AG04449 (cell line): Measurements from ENCODE around the gene SEZ6.
"Not testable (repeated sequence)": the region's sequence is repeated elsewhere in the genome, so short reads cannot be mapped to it uniquely, and the experiment has no call there.

ENCODE experiments used
- CTCF ChIA-PET: fragments of 350-600 bp; formaldehyde crosslinking; extraction: SDS; loops from one replicate; lab custom pipeline; 2021; ENCODE audit warnings: antibody characterized with exemption; lab: Yijun Ruan, JAX
- POLR2A ChIA-PET: fragments of 400-600, 350-600 bp; formaldehyde crosslinking; extraction: SDS; loops from one replicate; lab custom pipeline; 2020; ENCODE audit warnings: antibody characterized with exemption, inconsistent platforms; lab: Yijun Ruan, JAX
- DNase-seq: peaks from one replicate; pipeline ENCODE4 v3.0.0-alpha.2; 2010; ENCODE audit warnings: low read depth, low spot score
- H3K4me3 ChIP-seq: 2 replicates; pipeline ENCODE4 v1.5.1; 2011; ENCODE audit warnings: low read depth, mild to moderate bottlenecking, control low read depth, low read length
- TF ChIP-seq, protein P1 (sequence below): IDR thresholded peaks from one replicate; pipeline ENCODE4 v1.5.1; 2011; ENCODE audit warnings: mild to moderate bottlenecking, moderate library complexity, low read length, control low read depth, inconsistent platforms; ENCODE audit not compliant: insufficient read depth; ENCODE audit errors: missing control alignments

The SEZ6 gene

GRCh38 chr17:28940675-28941074 lies 65.2 kb downstream of the SEZ6 start:
- DNase-seq: no peak
- no peak overlapping the region for H3K4me3 ChIP-seq
- TF ChIP-seq, protein P1, sequence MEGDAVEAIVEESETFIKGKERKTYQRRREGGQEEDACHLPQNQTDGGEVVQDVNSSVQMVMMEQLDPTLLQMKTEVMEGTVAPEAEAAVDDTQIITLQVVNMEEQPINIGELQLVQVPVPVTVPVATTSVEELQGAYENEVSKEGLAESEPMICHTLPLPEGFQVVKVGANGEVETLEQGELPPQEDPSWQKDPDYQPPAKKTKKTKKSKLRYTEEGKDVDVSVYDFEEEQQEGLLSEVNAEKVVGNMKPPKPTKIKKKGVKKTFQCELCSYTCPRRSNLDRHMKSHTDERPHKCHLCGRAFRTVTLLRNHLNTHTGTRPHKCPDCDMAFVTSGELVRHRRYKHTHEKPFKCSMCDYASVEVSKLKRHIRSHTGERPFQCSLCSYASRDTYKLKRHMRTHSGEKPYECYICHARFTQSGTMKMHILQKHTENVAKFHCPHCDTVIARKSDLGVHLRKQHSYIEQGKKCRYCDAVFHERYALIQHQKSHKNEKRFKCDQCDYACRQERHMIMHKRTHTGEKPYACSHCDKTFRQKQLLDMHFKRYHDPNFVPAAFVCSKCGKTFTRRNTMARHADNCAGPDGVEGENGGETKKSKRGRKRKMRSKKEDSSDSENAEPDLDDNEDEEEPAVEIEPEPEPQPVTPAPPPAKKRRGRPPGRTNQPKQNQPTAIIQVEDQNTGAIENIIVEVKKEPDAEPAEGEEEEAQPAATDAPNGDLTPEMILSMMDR: no peak
- ChIA-PET CTCF (interaction anchor here (0.8 to 2.8 kb wide), 5 partner anchors 11 to 213 kb away, joined by 3 to 11 read pairs (median 3); no protein-coding TSS in a partner anchor), POLR2A (interaction anchor here (0.7 kb wide), 1 partner anchor 9 kb away, joined by 3 read pairs; no protein-coding TSS in a partner anchor)

DNA sequence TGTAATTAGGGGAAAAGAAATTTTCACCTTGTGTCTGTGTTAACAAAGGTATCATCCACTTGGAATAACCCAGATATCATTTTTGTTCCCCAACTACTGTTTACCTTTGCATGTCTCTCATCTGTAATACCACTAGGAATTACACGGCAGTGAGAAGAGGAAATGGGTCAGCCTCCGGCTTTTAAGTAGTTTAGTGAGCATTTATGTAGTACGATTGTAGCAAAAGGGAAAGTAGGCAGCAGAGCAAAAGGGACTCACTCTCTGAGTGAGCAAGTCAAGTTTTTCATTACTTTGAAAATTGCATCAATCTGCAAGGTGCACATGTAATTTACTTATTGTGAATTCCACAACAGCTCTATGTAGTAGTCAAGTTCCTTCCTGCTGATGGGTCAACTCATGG lies 65.7 kb downstream of the SEZ6 start:
- POLR2A ChIA-PET: no interaction called here
- TF ChIP-seq, protein P1: no peak
- no peak overlapping the region for H3K4me3 ChIP-seq
- DNase-seq: no peak
- CTCF ChIA-PET: interaction anchor here (1.2 to 2.8 kb wide), 7 partner anchors 10 to 219 kb away, joined by 3 to 11 read pairs (median 4); partner anchors contain the start of gene DHRS13

GRCh38 chr17:28938552-28938951 lies 67.3 kb downstream of the SEZ6 start:
- no peak for DNase-seq
- POLR2A ChIA-PET: no interaction called here
- TF ChIP-seq, protein P1: no peak
- H3K4me3 ChIP-seq: no peak overlapping the region
- CTCF ChIA-PET: interaction anchor here (1.0 to 2.8 kb wide), 7 partner anchors 9 to 281 kb away, joined by 3 to 11 read pairs (median 4); partner anchors contain the start of gene DHRS13

DNA sequence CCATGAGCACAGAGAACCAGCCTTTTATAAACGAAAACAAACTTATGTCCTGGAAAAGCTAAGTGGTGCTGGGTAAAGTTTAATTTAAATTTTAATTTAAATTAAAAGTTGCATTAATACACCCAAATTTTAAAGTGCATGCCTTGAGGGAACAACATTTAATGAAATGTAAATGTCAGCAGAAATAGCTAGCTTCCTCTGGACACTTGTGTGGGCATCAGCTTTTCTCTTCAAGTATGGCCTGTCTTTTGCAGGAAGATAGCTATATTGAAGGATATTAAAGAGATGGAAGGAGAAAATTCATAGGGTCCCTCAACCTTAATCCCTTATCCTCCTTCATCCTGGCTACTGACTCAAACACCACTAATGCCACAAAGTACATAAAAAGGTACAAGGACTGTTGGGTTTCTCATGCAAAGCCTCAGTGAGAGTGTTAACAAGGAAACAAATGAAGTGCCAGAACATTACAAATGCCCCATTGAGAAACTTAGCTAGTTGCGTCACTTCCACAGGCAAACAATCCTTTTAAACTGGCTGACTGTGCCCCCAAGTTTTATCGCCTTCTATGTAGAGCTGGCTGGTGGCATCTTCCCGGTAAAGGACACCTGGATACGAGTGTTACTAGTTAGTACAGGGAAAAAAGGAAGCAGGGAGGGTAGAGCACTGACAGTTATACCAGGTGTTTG lies 68.6 kb downstream of the SEZ6 start:
- CTCF ChIA-PET: interaction anchor here (0.9 to 1.7 kb wide), 6 partner anchors 10 to 173 kb away, joined by 3 to 9 read pairs (median 4); no protein-coding TSS in a partner anchor
- no peak for DNase-seq

GRCh38 chr17:28935744-28936460 lies 69.9 kb downstream of the SEZ6 start:
- ChIA-PET CTCF (interaction anchor here (0.8 to 2.3 kb wide), 8 partner anchors 9 to 208 kb away, joined by 3 to 9 read pairs (median 4); partner anchors contain the start of gene NEK8), POLR2A (no interaction called here)
- no peak overlapping the region for H3K4me3 ChIP-seq
- TF ChIP-seq, protein P1: no peak
- no peak for DNase-seq

More for the DNA sequence above, 68.6 kb downstream of the SEZ6 start:
- TF ChIP-seq, protein P1: no peak
- POLR2A ChIA-PET: no interaction called here
- no peak overlapping the region for H3K4me3 ChIP-seq

GRCh38 chr17:28934508-28934907 lies 71.3 kb downstream of the SEZ6 start:
- CTCF ChIA-PET: interaction anchor here (0.8 to 2.3 kb wide), 9 partner anchors 11 to 207 kb away, joined by 3 to 9 read pairs (median 3); partner anchors contain the start of genes DHRS13 and NEK8
- DNase-seq, H3K4me3 ChIP-seq: not testable (repeated sequence)
- POLR2A ChIA-PET: interaction anchor here (0.6 to 0.7 kb wide), 2 partner anchors 88 to 171 kb away, joined by 3 read pairs; no protein-coding TSS in a partner anchor
